IMR-90 (cell line): ENCODE results near the gene ZDHHC19. TPM values are rescaled to one million over a fixed set of nuclear protein-coding genes. Genes with fewer than 3 reads are reported as not detected.

ENCODE experiments used
- ATAC-seq: fragments of 200-7000 bp; cut with Tn5 transposase; 2 replicates; pipeline ENCODE4 v1.9.1; 2020; ENCODE audit warnings: low read depth, mild to moderate bottlenecking, moderate library complexity
- BruUV-seq: library from RNA; stranded (reverse); fragments of 400-500 nt; replicated peaks from 2 replicates; lab custom pipeline; 2021; lab: Mats Ljungman, UMichigan
- CTCF ChIA-PET: fragments of 300-600 bp; formaldehyde crosslinking; extraction: SDS; loops from one replicate; lab custom pipeline; 2021; ENCODE audit warnings: antibody characterized with exemption; lab: Yijun Ruan, JAX
- POLR2A ChIA-PET: fragments of 300-600 bp; sonication (Branson Sonifier 250); formaldehyde crosslinking; loops from one replicate; lab custom pipeline; 2022; ENCODE audit warnings: antibody characterized with exemption; ENCODE audit not compliant: unreplicated experiment; lab: Charles Lee
- DNase-seq: peaks from one replicate; pipeline ENCODE4 v3.0.0; 2013
- H2AFZ ChIP-seq: replicated peaks from 2 replicates; pipeline ENCODE3; 2013; ENCODE audit warnings: low read length, mild to moderate bottlenecking; ENCODE audit not compliant: poor library complexity
- H2AK5ac ChIP-seq: 2 replicates; pipeline ENCODE4 v1.6.1; 2013; ENCODE audit warnings: low read depth, low read length, inconsistent platforms
- H2AK9ac ChIP-seq: replicated peaks from 2 replicates; pipeline ENCODE3; 2013; ENCODE audit warnings: mild to moderate bottlenecking, low read depth, low read length, moderate library complexity; ENCODE audit not compliant: poor library complexity
- H2BK120ac ChIP-seq: 2 replicates; pipeline ENCODE4 v1.6.1; 2013; ENCODE audit warnings: low read depth, low read length, inconsistent platforms
- H2BK15ac ChIP-seq: 3 replicates; pipeline ENCODE4 v1.6.1; 2013; ENCODE audit warnings: low read depth, low read length, inconsistent platforms
- H2BK20ac ChIP-seq: 2 replicates; pipeline ENCODE4 v1.6.1; 2013; ENCODE audit warnings: low read depth, mild to moderate bottlenecking, inconsistent platforms, low read length, moderate library complexity
- H2BK5ac ChIP-seq: 2 replicates; pipeline ENCODE4 v1.6.1; 2013; ENCODE audit warnings: mild to moderate bottlenecking, low read depth, low read length, inconsistent platforms; ENCODE audit not compliant: poor library complexity, severe bottlenecking
- H3K14ac ChIP-seq: replicated peaks from 2 replicates; pipeline ENCODE4 v1.6.1; 2013; ENCODE audit warnings: low read depth, low read length, inconsistent platforms
- H3K18ac ChIP-seq: 2 replicates; pipeline ENCODE4 v1.6.1; 2013; ENCODE audit warnings: low read depth, low read length, control low read depth
- H3K23ac ChIP-seq: 2 replicates; pipeline ENCODE4 v1.6.1; 2013; ENCODE audit warnings: low read depth, low read length, inconsistent platforms
- H3K27ac ChIP-seq: 2 replicates; pipeline ENCODE4 v1.5.1; 2013; ENCODE audit warnings: mild to moderate bottlenecking, control low read depth, low read length; ENCODE audit not compliant: insufficient read depth
- H3K27me3 ChIP-seq: 2 replicates; pipeline ENCODE4 v1.6.1; 2013; ENCODE audit warnings: low read length; ENCODE audit not compliant: control insufficient read depth, insufficient read depth
- H3K36me3 ChIP-seq: 2 replicates; pipeline ENCODE4 v1.6.1; 2013; ENCODE audit warnings: low read length, mixed read lengths; ENCODE audit not compliant: control insufficient read depth, insufficient read depth
- H3K4ac ChIP-seq: 2 replicates; pipeline ENCODE4 v1.6.1; 2013; ENCODE audit warnings: low read depth, low read length, inconsistent platforms
- H3K4me1 ChIP-seq: 2 replicates; pipeline ENCODE4 v1.6.1; 2013; ENCODE audit warnings: low read length, mixed read lengths; ENCODE audit not compliant: control insufficient read depth, insufficient read depth
- H3K4me2 ChIP-seq: 2 replicates; pipeline ENCODE4 v1.6.1; 2013; ENCODE audit warnings: low read depth, mild to moderate bottlenecking, control low read depth, low read length, moderate library complexity
- H3K4me3 ChIP-seq: 2 replicates; pipeline ENCODE4 v1.5.1; 2013; ENCODE audit warnings: low read depth, mild to moderate bottlenecking, control low read depth, low read length, moderate library complexity; ENCODE audit not compliant: insufficient read depth
- H3K56ac ChIP-seq: 2 replicates; pipeline ENCODE4 v1.6.1; 2013; ENCODE audit warnings: low read length, inconsistent platforms; ENCODE audit not compliant: insufficient read depth; ENCODE audit errors: extremely low read depth
- H3K79me1 ChIP-seq, 2 experiments: 2 replicates each; pipeline ENCODE4 v1.6.1; 2013; ENCODE audit warnings: low read length in 2 of 2, inconsistent platforms in 1 of 2, low read depth in 1 of 2
- H3K9ac ChIP-seq: 2 replicates; pipeline ENCODE4 v1.6.1; 2013; ENCODE audit warnings: low read depth, low read length, control low read depth
- H3K9me1 ChIP-seq: 2 replicates; pipeline ENCODE4 v1.6.1; 2013; ENCODE audit warnings: low read length, inconsistent platforms; ENCODE audit not compliant: insufficient read depth
- H3K9me3 ChIP-seq: 2 replicates; pipeline ENCODE4 v1.6.1; 2013; ENCODE audit warnings: low read length; ENCODE audit not compliant: control insufficient read depth, insufficient read depth
- H4K20me1 ChIP-seq: 2 replicates; pipeline ENCODE4 v1.6.1; 2013; ENCODE audit warnings: low read length, inconsistent platforms; ENCODE audit not compliant: insufficient read depth
- H4K5ac ChIP-seq: 2 replicates; pipeline ENCODE4 v1.6.1; 2013; ENCODE audit warnings: mild to moderate bottlenecking, low read depth, low read length, control low read depth
- H4K8ac ChIP-seq, 2 experiments: 2 replicates each; pipeline ENCODE4 v1.6.1; 2013; ENCODE audit warnings: low read depth in 2 of 2, low read length in 2 of 2, control low read depth in 1 of 2, inconsistent platforms in 1 of 2
- H4K91ac ChIP-seq: 2 replicates; pipeline ENCODE4 v1.6.1; 2013; ENCODE audit warnings: low read depth, low read length, inconsistent platforms; ENCODE audit not compliant: insufficient read depth
- CHD1 ChIP-seq: IDR thresholded peaks from 2 replicates; pipeline ENCODE4 v1.6.1; 2012; ENCODE audit warnings: low read depth, low read length, improper control_type of control experiment
- CTCF ChIP-seq: conservative IDR thresholded peaks from 2 replicates; pipeline ENCODE4 v1.5.1; 2012; ENCODE audit warnings: mild to moderate bottlenecking, low read depth, low read length, improper control_type of control experiment
- ELK1 ChIP-seq: fragments of 150-350 bp; IDR thresholded peaks from 2 replicates; pipeline ENCODE4 v1.6.1; 2016; ENCODE audit warnings: low read depth, mild to moderate bottlenecking, low read length, moderate library complexity, borderline replicate concordance
- MAZ ChIP-seq: IDR thresholded peaks from 2 replicates; pipeline ENCODE4 v1.6.1; 2012; ENCODE audit warnings: low read depth, mild to moderate bottlenecking, low read length, improper control_type of control experiment, moderate library complexity, borderline replicate concordance
- NFE2L2 ChIP-seq: fragments of 150-350 bp; IDR thresholded peaks from 2 replicates; pipeline ENCODE4 v1.6.1; 2016; ENCODE audit warnings: low read depth, mild to moderate bottlenecking, low read length
- POLR2A ChIP-seq: IDR thresholded peaks from 2 replicates; pipeline ENCODE4 v1.6.1; 2012; ENCODE audit warnings: mild to moderate bottlenecking, low read depth, low read length
- RAD21 ChIP-seq: IDR thresholded peaks from 2 replicates; pipeline ENCODE4 v1.6.1; 2012; ENCODE audit warnings: low read length, improper control_type of control experiment
- RFX5 ChIP-seq: IDR thresholded peaks from 2 replicates; pipeline ENCODE4 v1.8.0; 2012; ENCODE audit warnings: low read depth, mild to moderate bottlenecking, low read length, moderate library complexity
- SMC3 ChIP-seq: fragments of 150-350 bp; IDR thresholded peaks from 2 replicates; pipeline ENCODE4 v1.6.1; 2016; ENCODE audit warnings: low read depth, mild to moderate bottlenecking, antibody characterized with exemption, low read length, moderate library complexity
- USF2 ChIP-seq: fragments of 150-350 bp; IDR thresholded peaks from 2 replicates; pipeline ENCODE4 v1.6.1; 2017; ENCODE audit warnings: mild to moderate bottlenecking, antibody characterized with exemption, low read length, low read depth
- WGBS, 2 experiments: methylation state at CpG; one replicate each; pipeline versions ENCODE4 v1.1.5 to v1.1.7; 2013; ENCODE audit warnings: missing lambda C conversion rate in 2 of 2; ENCODE audit not compliant: insufficient read length in 1 of 2; ENCODE audit errors: extremely low coverage in 2 of 2; 5-methylcytosine and 5-hydroxymethylcytosine counted together
- dilution Hi-C: fragments of 300-500 bp; cut with HindIII; formaldehyde crosslinking; loops from one replicate; pipeline ENCODE4 v1.14.3; 2018; ENCODE audit warnings: low sequenced_read_pairs; ENCODE audit not compliant: unreplicated experiment
- in situ Hi-C: fragments of 300-500 bp; cut with MboI; formaldehyde crosslinking; loops from 3 replicates; pipeline ENCODE4 v1.14.3; 2019; ENCODE audit warnings: low sequenced_read_pairs, inconsistent platforms, mixed read lengths
- intact Hi-C: fragments of 100-400 bp; cut with micrococcal nuclease; formaldehyde crosslinking; loops from 2 replicates; pipeline ENCODE4 v1.10.0; 2022
- polyA plus RNA-seq, 3 experiments: library from polyadenylated mRNA; depleted of rRNA; stranded (reverse); fragments of >200 nt; gene quantifications; 2 replicates each; pipeline ENCODE4 v1.2.3, GENCODE V29; 2012; ENCODE audit warnings: low replicate concordance in 1 of 3
- total RNA-seq: library from RNA; depleted of rRNA; stranded (reverse); fragments of >200 nt; gene quantifications from 2 replicates; pipeline ENCODE4 v1.2.3, GENCODE V29; 2012

Gene ZDHHC19
- total and polyA plus RNA-seq, 2 of the 4 experiments (the other 2 are of a cell fraction): 0.09 TPM; not detected in 1

- Histone ChIP-seq H2BK15ac (no peak overlapping the region), H3K18ac (no peak overlapping the region), H4K20me1 (no peaks in the 10 kb centered on the region), H2AK5ac (no peak overlapping the region), H3K27ac (no peak overlapping the region), H2BK20ac (no peak overlapping the region), H3K4me1 (peaks cover 3% of the 10 kb centered on the region; the same call in 1 of the 2 replicates), H3K56ac (no peak overlapping the region), H3K14ac (no peak overlapping the region), H3K9me3 (no peaks in the 10 kb centered on the region), H4K5ac (no peak overlapping the region), H2BK120ac (no peak overlapping the region), H3K79me1 (no peaks in the 10 kb centered on the region), H3K9me1 (no peaks in the 10 kb centered on the region; the same call in 1 of the 2 replicates), H4K91ac (no peak overlapping the region), H2BK5ac (no peak overlapping the region), H2AK9ac (no peak overlapping the region), H3K4ac (no peak overlapping the region), H2AFZ (peak overlapping the region; percentile 82), H4K8ac (no peak overlapping the region), H3K9ac (no peak overlapping the region), H3K27me3 (peaks cover 12% of the 10 kb centered on the region), H3K4me2 (no peak overlapping the region; the same call in 1 of the 2 replicates), H3K36me3 (no peaks in the 10 kb centered on the region), H3K23ac (no peak overlapping the region), H3K4me3 (no peak overlapping the region)
- ATAC-seq (peak; percentile 68), DNase-seq (peak; percentile 32)
- WGBS, 2 experiments: 42% methylated on average over 17 of the region's 21 CpGs; no CpG with 5 or more reads in 1 of the 2 experiments
- ChIA-PET CTCF (no interaction called here), POLR2A (no interaction called here)
- no TSS peak for BruUV-seq
- in situ Hi-C loops: loop anchor here (5.0 kb wide), 1 partner anchor 125 kb away; no protein-coding TSS in a partner anchor
- no peak for TF ChIP-seq CTCF
- TF ChIP-seq MAZ: no peak
- TF ChIP-seq RAD21: no peak
- TF ChIP-seq ELK1: no peak
- no peak for TF ChIP-seq SMC3
- no peak for TF ChIP-seq NFE2L2
- TF ChIP-seq POLR2A: no peak
- no peak for TF ChIP-seq USF2
- TF ChIP-seq RFX5: no peak
- no peak for TF ChIP-seq CHD1
- intact Hi-C loops: no loop called here
- dilution Hi-C loops: no loop called here
These were observed 8.7 kb downstream of the ZDHHC19 start for GRCh38 chr3:196202516-196202970.
